ENCODE data around the gene CDK2. TPM values are rescaled to one million over a fixed set of nuclear protein-coding genes. Genes with fewer than 3 reads are reported as not detected.

CDK2 gene
- polyA plus RNA-seq, 2 of the 4 experiments (the other 2 are of a cell fraction), result 51.0 to 53.8 TPM

DNA sequence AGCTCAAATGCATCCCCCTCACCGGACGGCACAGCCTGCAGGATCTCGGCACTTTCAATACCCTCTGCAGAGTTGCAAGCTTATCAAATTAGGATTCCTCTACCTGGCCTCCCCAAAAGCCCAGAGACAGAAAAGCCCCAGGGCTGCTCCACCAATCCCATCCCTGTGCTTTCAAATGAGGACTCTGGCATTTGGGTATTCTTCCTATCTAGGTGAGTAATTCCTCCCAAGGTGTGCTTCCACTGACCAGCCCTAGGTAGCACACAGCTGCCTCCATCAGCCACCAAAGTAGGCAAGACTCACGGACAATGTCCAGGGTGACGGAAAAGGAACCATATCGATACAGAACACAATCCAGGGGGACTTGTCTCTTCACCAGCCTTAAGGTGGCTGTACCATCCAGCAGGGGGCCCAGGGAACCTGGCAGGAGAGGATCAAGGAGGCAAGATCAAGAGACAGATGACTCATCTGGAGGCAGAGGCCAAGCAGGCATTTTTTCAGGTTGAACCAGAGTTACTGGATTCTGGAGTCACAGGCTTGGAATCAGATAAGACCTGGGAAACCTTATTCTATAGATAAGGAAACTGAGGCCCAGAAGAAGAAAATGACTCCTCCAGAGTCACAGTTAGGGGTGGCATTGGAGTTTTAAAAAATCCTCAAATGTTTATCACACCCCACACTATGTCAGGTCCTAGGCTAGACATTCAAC, 10.7 kb upstream of the CDK2 start:
- no peak for FAIRE-seq
- Histone ChIP-seq H3K4me3 (no peak overlapping the region), H3K4me2 (no peak overlapping the region), H3K9me3 (no peaks in the 10 kb centered on the region), H3K27ac (no peak overlapping the region), H3K4me1 (peaks cover 9% of the 10 kb centered on the region)
- peak; percentile 81 to 87 for DNase-seq (ENCODE audit: low read depth in 1 of 2, low spot score in 1 of 2)
- TF ChIP-seq ATOH8 (CRISPR knock-in tag; IDR thresholded peaks at IDR 0.05; ENCODE audit: low read depth), result no peak
- TF ChIP-seq, protein P1, sequence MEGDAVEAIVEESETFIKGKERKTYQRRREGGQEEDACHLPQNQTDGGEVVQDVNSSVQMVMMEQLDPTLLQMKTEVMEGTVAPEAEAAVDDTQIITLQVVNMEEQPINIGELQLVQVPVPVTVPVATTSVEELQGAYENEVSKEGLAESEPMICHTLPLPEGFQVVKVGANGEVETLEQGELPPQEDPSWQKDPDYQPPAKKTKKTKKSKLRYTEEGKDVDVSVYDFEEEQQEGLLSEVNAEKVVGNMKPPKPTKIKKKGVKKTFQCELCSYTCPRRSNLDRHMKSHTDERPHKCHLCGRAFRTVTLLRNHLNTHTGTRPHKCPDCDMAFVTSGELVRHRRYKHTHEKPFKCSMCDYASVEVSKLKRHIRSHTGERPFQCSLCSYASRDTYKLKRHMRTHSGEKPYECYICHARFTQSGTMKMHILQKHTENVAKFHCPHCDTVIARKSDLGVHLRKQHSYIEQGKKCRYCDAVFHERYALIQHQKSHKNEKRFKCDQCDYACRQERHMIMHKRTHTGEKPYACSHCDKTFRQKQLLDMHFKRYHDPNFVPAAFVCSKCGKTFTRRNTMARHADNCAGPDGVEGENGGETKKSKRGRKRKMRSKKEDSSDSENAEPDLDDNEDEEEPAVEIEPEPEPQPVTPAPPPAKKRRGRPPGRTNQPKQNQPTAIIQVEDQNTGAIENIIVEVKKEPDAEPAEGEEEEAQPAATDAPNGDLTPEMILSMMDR (IDR thresholded peaks at IDR 0.05), result peak; percentile 49
- peak; percentile 64 for TF ChIP-seq FOSL2 (IDR thresholded peaks at IDR 0.05)
- TF ChIP-seq FOSL2 (CRISPR knock-in tag; IDR thresholded peaks at IDR 0.05), result peak; percentile 91
- peak; percentile 38; the same call in 1 of the 3 replicates for TF ChIP-seq SMC3 (IDR thresholded peaks at IDR 0.05)
- TF ChIP-seq NR3C1 (IDR thresholded peaks at IDR 0.05), result no peak
- no peak for TF ChIP-seq CBX2 (IDR thresholded peaks at IDR 0.05; ENCODE audit: borderline replicate concordance, low read depth)
- peak; percentile 36 to 47 for TF ChIP-seq RAD21 (conservative IDR thresholded peaks at IDR 0.05 in 1 of 2, IDR thresholded peaks at IDR 0.05 in 1 of 2)
- ChIA-PET POLR2A (interaction anchor here (1.8 to 1.9 kb wide), 2 partner anchors 18 kb away, joined by 4 to 7 read pairs; partner anchors contain the start of gene RAB5B), CTCF (interaction anchor here (0.6 to 11.5 kb wide), 12 partner anchors 13 to 1924 kb away, joined by 3 to 179 read pairs (median 4); partner anchors contain the start of genes RAB5B and SUOX)
- peak; percentile 93 to 97 for ATAC-seq
- 86% methylated on average over 6 of the region's 6 CpGs for WGBS (ENCODE audit: missing lambda C conversion rate)

GRCh38 chr12:55957106-55957859, 9.3 kb upstream of the CDK2 start:
- TF ChIP-seq CHD4 (IDR thresholded peaks at IDR 0.05; ENCODE audit: borderline replicate concordance), result no peak
- ChIA-PET POLR2A (interaction anchor here (1.9 kb wide), 1 partner anchor 16 kb away, joined by 4 read pairs; the partner anchor contains the start of gene RAB5B), CTCF (interaction anchor here (0.6 to 11.5 kb wide), 7 partner anchors 9 to 219 kb away, joined by 3 to 179 read pairs (median 7); partner anchors contain the start of genes PMEL, RAB5B and SUOX)
- DNase-seq (ENCODE audit: low read depth in 1 of 2, low spot score in 1 of 2), result no peak
- no peak overlapping the region for H3K4me3 ChIP-seq
- 87% methylated on average over 5 of the region's 5 CpGs for WGBS (ENCODE audit: missing lambda C conversion rate)
- H3K9me3 ChIP-seq, result no peaks in the 10 kb centered on the region
- FAIRE-seq, result no peak
- no peak overlapping the region for H3K4me2 ChIP-seq
- peaks cover 9% of the 10 kb centered on the region for H3K4me1 ChIP-seq
- no peak overlapping the region for H3K27ac ChIP-seq
- no peak for ATAC-seq

DNA sequence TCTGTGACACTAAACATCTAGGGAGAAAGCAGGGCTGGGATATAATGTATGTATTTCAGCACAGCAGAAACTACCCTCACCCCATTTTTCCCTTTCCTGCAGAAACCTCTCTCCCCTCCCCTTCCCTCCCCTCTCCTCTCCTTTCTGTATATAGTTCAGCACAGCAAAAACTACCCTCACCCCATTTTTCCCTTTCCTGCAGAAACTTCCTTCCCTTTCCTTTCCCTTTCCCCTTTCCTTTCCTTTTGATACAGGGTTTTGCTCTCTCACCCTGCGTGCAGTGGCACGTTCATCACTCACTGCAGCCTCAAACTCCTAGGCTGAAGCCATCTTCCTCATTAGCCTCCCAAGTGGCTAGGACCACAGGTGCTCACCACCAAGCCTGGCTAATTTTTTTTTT, 2.9 kb upstream of the CDK2 start:
- 75% methylated on average over 2 of the region's 2 CpGs for WGBS (ENCODE audit: missing lambda C conversion rate)
- ChIA-PET POLR2A (no interaction called here), CTCF (no interaction called here)
- TF ChIP-seq EHF (CRISPR knock-in tag; IDR thresholded peaks at IDR 0.05) (no peak), PHF8 (IDR thresholded peaks at IDR 0.05; ENCODE audit: borderline replicate concordance, low read depth) (no peak), GATA3 (IDR thresholded peaks at IDR 0.05; ENCODE audit: borderline replicate concordance) (no peak), ZC3H11A (IDR thresholded peaks at IDR 0.05) (no peak), NPAS2 (CRISPR knock-in tag; IDR thresholded peaks at IDR 0.05; ENCODE audit: borderline replicate concordance) (no peak), ATOH8 (CRISPR knock-in tag; IDR thresholded peaks at IDR 0.05; ENCODE audit: low read depth) (no peak), FOXS1 (CRISPR knock-in tag; IDR thresholded peaks at IDR 0.05) (no peak), NR3C1 (IDR thresholded peaks at IDR 0.05) (no peak), CEBPB (IDR thresholded peaks at IDR 0.05) (no peak), HDAC2 (IDR thresholded peaks at IDR 0.05) (no peak), HES2 (IDR thresholded peaks at IDR 0.05) (no peak), KDM1A (IDR thresholded peaks at IDR 0.05; ENCODE audit: low read depth) (no peak), SREBF2 (IDR thresholded peaks at IDR 0.05) (no peak), FOSB (CRISPR knock-in tag; IDR thresholded peaks at IDR 0.05) (no peak), HOXA7 (CRISPR knock-in tag; IDR thresholded peaks at IDR 0.05) (no peak), ESRRA (IDR thresholded peaks at IDR 0.05; ENCODE audit: borderline replicate concordance, low read length) (no peak), MYC (IDR thresholded peaks at IDR 0.05; ENCODE audit: borderline replicate concordance, low read length) (no peak)
- TF ChIP-seq, protein P2, sequence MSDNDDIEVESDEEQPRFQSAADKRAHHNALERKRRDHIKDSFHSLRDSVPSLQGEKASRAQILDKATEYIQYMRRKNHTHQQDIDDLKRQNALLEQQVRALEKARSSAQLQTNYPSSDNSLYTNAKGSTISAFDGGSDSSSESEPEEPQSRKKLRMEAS (IDR thresholded peaks at IDR 0.05), result no peak
- TF ChIP-seq, protein P3, sequence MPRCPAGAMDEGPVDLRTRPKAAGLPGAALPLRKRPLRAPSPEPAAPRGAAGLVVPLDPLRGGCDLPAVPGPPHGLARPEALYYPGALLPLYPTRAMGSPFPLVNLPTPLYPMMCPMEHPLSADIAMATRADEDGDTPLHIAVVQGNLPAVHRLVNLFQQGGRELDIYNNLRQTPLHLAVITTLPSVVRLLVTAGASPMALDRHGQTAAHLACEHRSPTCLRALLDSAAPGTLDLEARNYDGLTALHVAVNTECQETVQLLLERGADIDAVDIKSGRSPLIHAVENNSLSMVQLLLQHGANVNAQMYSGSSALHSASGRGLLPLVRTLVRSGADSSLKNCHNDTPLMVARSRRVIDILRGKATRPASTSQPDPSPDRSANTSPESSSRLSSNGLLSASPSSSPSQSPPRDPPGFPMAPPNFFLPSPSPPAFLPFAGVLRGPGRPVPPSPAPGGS (IDR thresholded peaks at IDR 0.05), result no peak
- H3K4me3 ChIP-seq, result no peak overlapping the region
- no peak for ATAC-seq
- no peak for FAIRE-seq
- H3K4me1 ChIP-seq, result peaks cover 17% of the 10 kb centered on the region; the same call in 2 of the 3 replicates
- no peak overlapping the region for H3K27ac ChIP-seq
- H3K4me2 ChIP-seq, result no peak overlapping the region
- no peak for DNase-seq (ENCODE audit: low read depth in 1 of 2, low spot score in 1 of 2)
- H3K9me3 ChIP-seq, result no peaks in the 10 kb centered on the region

Measured in A549 (cell line).